Measurements from ENCODE around the gene YWHAH.

YWHAH gene

DNA sequence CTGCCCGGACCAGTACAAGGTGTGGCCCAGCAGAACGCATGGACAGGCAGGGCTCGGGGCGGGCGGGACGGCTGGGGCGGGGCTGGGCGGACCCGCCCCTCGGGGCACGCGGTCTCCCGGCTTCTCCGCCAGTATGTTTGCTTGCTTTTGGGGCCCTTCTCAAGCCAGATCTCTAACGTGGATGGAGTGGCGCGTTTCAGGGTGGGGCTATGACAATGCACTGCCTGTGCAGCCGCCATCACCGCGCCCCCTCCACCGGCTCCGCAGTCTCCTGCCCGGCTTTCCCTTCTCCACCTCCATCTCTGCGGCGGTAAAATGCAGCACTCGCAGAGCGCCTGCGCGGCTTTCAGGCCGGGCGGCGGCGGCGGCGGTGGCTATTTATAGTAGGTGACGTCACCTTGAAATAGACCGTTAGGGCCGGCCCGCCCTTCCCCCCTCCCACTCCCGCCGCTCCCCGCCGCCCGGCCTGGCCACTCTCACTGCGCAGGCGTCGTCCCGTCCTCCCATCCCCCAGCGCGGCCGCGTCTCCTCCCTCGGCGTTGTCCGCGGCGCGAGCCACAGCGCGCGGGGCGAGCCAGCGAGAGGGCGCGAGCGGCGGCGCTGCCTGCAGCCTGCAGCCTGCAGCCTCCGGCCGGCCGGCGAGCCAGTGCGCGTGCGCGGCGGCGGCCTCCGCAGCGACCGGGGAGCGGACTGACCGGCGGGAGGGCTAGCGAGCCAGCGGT, at the start of gene YWHAH:
Gene YWHAH (plus strand): TSS at position 558 of the 722 bp plus-strand sequence. CDS start 199 bp downstream, outside the sequence.
- DNase-seq (ENCODE audit: low read depth, low spot score), result peak; percentile 73

DNA sequence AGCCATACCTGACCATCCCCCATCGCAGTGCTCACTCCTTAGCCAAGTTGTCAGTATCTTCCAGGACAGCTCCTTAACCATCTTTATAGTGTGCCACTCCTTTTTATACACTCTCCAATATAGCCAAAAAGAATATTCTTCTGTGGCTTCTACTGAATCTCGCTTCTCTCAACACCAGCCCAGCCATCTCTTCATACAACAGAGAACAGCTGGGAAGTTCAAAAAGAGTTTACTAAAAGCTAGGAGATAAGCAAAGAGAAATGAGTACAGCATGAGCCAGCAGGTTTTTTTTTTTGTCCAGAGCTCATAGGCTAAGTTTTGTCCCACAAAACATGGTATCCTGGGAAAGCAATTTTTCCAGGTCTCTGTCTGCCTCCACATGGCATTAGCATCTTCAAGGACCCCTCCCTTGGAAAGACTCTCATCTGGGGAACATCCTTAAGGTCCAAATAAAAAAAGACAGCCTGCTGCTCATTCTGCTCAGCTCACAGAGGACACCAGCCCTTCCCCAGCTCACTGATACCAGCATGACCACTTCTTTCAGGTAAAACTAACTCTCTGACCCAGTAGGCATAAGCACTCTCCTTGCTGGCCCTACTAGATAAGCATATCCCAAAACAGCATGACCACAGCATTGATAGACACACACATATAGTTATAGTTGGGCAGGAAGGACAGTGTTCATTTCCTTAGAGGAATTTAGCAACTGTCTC, 48.8 kb upstream of the YWHAH start:
- DNase-seq (ENCODE audit: low read depth, low spot score), result no peak

DNA sequence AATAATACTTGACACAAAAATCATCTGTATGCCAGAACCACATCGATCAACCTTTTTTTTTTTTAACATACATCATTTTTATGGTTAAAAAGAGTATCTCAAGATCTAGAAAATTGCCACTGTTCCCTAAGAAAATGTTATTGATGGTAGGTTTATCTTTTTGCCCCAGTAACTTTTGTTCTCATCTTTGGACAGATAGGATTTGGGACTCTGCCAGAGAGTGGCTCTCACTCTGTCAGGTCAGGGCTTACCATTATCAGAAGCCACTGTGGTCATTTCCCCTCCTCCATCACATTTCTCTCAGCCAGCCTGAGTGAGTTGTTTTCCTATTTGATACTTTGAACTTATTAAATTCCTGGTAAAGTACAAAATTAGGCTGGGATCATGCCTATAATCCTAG, 47.9 kb upstream of the YWHAH start:
- DNase-seq (ENCODE audit: low read depth, low spot score), result no peak

DNA sequence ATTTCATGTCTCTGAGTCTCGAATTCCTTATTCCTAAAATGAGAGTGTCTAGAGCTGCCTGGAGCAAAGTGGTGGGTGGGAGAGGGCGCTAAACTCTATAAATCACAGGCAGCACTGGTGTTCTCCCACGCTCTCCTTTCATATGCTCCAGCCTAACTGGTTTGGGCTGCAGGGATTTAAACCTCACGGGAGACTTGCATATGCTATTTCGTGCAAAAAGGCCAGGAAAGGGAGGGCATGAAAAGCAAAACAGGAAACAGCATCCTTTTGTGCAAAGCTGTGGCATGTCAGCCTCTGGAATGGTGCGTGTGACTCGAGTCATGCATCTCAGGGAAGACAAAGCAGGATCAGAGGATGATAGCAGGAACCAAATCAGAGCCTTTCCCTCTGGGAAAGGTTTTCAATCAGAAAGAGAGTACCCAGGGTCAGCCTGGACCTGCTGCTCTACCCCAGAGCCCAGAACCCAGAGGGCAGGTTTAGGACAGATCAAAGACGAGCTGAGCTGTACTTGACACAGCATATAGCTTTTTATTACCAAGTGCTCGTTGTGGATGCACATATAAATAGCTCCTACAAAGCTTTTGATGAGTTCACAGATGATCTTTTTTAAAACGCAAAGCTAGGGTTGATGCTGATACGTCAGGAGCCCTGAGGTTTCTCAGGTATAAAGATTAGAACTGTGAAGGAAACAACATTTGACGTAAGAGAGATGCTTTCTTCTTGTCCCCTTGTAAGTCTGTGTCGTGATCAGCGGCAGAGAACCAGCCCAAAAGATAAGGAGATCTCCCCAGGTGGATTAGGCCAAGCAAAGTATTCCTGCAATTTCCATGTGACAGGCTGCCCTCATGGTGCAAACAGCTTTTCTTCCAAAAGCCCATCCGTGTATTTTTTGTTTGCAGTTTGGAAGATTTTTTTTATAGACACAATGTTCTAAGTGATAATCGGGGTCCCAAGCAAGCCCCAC, 46.2 kb upstream of the YWHAH start:
- no peak for DNase-seq (ENCODE audit: low read depth, low spot score)

DNA sequence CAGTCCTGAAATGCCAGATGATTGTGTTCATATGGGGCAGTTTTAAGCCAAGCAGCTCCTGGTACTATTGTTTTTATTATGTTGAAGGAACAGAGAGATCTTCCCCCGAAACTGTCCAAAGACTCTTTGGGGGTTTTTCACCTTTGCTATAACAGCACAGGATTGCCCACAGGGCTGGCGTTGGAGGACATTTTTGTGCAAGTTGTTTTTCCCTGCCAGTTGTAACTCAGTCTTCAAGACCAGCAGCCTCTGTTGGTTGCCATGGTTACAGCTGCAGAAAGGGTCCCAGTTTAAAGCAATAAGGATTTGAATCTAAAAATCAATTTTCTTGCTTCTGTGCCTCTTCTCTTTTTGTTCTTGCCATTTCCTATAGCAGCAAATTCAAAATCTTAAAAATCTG, 45.4 kb upstream of the YWHAH start:
- no peak for DNase-seq (ENCODE audit: low read depth, low spot score)

DNA sequence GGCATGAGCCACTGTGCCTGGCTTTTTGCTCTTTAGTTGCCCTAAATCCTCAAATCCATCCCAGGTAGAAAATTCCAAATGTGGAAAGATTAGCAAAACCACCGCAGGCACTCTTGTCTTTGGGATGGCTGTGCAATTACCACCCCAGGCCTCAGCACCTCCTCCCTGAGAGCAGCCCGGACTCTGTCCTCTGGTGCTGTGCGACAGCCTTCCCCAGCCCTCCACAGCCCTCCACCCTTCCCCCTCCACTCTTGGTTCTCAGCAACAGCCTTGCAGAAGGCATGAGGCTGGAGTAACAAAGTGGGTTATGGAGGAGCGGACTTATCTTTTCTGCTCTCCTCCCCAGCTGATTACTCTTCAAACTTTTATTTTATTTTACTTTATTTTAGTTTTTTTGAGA, 44.7 kb upstream of the YWHAH start:
- DNase-seq (ENCODE audit: low read depth, low spot score), result no peak

DNA sequence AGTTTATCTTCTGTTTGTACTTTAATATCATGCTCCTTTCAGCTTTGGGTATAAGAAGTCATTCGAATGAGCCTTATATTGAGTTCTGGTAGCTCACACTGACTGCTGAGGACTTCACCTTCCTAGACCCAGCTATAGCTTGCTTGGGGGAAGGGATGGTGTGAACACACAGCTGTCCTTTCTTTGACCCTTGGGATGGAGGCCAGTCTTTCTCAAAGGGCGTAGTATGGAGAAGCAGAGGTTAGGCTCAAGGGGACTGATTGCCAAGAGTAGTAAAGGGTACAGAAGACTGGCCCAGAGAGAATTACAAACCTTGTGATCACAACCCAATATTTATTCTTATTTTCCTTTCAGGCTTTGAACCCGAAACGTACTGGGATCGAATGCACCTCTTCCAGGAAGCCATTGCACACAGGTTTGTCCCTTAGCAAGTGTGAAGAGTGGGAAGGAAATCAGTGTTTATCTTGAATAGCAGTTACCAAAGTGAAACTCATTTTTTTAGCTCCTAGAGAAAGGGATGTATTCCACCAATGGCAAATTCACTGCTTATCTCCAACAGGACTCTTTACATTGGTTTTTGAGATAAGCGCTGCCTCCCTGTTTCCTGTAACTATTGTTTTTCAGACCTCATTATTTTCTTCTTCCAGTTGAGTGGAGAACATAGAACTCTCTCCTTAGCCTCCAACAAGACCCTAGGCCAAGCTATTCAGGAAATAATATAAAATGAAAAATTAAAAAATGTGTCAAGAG, 42.8 kb upstream of the YWHAH start:
- no peak for DNase-seq (ENCODE audit: low read depth, low spot score)

DNA sequence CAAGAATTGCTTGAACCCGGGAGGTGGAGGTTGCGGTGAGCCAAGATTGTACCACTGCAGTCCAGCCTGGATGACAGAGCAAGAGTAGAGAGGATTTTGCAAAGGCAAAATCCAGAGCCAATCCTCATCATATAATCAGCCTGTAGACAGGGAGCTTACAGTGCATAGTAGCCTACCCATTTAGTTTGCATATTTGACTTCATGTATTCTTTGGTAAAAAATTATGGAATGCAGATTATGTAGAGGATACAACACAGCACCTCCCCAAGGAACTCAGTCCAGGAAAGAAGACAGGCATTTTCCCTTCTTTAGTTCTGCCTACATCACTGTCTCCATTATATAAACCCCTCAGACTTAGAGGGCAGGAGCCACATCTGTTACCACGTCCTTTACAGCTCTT, 39.7 kb upstream of the YWHAH start:
- DNase-seq (ENCODE audit: low read depth, low spot score), result no peak

DNA sequence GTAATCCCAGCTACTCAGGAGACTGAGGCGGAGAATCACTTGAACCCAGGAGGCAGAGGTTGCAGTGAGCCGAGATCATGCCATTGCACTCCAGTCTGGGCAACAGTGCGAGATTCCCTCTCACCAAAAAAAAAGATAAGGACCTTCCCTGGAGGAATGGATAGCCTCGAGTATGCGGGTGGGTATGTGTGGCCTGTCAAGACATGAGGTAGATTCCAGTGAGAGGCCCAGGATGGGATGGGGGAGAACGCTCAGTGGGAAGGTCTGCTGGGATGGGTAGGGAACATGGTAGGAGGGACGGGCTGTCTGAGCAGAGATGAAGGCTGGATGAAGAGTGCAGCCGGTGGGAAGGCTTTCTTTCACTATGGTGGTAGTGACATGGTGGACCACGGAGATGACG, 39.0 kb upstream of the YWHAH start:
- DNase-seq (ENCODE audit: low read depth, low spot score), result no peak

DNA sequence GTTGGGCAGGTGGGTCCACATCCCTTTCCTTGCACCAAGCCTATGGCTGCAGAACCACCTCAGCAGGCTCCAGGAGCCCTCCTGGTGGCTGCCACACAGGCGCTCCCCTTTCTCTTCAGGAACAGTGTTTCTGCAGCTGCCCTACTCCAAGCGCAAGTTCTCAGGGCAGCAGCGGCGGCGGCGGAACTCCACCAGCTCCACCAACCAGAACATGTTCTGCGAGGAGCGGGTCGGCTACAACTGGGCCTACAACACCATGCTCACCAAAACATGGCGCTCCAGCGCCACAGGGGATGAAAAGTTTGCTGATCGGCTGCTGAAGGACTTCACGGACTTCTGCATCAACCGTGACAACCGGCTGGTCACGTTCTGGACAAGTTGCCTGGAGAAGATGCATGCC, 38.2 kb upstream of the YWHAH start:
- no peak for DNase-seq (ENCODE audit: low read depth, low spot score)

DNA sequence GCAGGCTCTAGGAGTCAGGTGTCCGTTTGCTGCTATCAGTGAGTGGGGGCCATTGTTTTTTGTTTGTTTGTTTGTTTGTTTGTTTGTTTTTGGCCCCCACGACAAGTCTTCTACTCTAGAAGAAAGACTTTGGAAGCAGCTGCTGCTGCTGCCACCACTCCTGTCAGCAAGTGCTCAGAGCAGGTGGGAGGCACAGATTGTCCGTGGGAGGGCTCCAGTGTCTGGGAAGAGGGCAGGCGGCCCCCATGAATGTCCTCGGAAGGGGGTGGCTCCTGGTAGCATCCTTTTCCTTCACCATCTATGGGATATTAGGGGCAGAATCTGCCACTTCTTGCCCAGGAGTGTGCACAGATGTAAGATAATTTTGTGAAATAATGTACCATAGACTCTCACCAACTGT, 37.8 kb upstream of the YWHAH start:
- DNase-seq (ENCODE audit: low read depth, low spot score), result no peak

DNA sequence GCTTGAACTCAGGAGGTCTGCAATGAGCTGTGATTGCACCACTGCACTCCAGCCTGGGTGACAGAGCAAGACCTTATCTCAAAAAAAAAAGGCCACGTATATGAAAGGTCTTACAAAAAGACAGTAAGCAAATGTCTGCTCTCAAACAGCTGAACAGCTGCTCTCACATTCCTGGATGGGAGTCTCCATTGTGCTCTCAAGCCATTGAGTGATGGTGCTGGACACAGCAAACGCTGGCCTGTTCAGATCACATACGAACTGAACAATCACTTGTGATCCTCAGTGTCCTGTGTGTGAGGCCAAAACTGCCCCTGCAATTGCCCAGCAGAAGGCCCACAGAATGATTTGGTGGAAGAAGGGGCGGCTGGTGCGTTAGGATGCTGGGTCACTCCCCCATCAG, 34.4 kb upstream of the YWHAH start:
- DNase-seq (ENCODE audit: low read depth, low spot score), result no peak

DNA sequence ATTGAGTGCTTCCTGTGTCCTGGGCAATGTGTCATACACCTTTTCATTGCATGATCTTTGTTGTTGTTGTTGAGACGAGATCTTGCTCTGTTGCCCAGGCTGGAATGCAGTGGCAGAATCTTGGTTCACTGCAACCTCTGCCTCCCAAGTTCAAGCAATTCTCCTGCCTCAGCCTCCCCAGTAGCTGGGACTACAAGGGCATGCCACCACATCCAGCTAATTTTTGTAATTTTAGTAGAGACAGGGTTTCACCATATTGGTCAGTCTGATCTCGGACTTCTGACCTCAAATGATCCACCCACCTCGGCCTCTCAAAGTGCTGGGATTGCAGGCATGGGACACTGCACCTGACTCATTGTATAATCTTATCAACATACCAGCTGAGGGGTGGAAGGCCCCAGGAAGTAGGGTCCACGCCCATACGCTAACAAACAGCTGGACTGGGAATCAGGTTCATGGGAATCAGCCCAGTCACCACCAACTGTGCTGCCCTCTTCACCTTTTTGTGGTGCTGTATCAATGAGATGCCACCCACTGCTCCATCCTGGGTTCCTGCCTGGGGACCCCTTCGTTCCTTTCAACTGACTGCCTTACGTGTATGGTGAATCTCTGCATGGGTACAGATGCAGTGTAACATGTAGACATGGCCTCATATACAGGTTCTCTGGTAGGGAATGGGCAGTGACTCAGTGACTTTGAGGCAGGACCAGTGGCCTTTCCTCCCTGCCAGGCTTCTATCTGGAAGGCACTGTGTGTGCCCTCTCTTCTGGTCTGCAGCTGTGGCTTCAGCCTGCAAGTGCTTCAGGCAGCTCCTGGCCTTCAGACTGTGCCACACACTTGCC, 32.5 kb upstream of the YWHAH start:
- DNase-seq (ENCODE audit: low read depth, low spot score), result no peak

DNA sequence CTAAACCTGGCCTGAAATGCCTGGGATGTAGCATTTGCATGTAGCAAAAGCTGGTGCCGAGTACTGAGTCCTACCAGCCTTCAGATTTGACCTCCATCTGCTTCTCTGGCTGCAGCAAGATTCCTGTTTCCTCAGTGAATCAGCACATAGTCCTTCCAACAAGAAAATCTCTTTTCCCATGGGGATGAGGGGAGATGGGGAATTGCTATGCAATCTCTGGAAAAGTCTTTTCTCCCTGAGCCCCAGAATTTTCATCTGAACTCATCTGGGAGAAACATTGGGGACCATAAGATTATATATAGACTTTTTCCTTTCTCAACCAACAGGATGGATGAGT, 32.0 kb upstream of the YWHAH start:
- DNase-seq (ENCODE audit: low read depth, low spot score), result no peak

DNA sequence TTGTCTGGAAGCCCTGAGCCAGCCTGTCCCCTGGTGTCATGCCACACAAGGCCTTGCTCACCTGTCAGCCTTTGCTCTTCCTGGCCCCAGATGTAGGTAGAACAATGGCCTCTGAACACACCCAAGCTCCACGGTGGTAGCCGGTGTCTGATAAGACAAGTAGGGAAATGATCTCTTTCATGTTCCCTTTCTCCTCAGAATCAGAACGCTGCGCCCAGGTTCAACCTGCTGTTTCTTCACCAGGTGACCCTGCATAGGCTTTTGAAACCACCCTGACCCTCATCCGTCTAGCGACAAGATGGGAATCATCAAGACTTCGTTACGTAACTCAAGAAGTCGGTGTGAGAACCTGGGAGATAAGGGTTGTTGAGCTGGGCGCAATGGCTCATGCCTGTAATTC, 28.7 kb upstream of the YWHAH start:
- DNase-seq (ENCODE audit: low read depth, low spot score), result no peak

DNA sequence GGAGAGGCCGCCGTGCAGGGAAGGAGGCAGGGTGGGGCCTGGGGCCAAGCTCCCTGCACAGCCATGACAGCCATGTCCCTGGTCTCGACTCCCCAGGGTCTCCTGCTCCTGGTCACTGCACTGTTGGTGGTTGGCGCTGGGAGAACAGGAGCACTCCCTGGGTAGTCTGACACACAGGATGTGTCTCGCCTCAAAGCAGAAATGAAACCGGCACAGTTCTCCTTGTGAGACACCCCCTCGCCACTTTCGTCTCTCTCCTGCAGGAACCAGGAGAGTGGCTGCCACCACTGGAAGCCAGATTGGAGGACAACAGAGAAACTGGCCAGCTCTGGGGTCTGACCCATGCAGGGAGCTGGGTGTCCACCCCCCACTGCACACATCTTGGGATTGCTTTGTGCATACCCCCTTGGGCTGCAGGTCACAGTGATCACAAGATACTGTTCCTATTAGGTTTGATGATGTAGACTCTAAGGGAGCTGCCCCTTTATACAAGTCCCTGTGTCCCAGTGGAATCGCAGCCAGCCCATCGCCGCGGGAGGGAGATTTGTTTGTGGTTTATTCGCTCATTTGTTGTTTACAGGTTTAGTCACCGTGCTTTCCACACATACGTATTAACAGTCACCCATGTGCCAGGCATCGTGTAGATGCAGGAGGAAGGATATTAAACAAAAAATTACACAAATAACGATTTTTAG, 27.0 kb upstream of the YWHAH start:
- no peak for DNase-seq (ENCODE audit: low read depth, low spot score)

DNA sequence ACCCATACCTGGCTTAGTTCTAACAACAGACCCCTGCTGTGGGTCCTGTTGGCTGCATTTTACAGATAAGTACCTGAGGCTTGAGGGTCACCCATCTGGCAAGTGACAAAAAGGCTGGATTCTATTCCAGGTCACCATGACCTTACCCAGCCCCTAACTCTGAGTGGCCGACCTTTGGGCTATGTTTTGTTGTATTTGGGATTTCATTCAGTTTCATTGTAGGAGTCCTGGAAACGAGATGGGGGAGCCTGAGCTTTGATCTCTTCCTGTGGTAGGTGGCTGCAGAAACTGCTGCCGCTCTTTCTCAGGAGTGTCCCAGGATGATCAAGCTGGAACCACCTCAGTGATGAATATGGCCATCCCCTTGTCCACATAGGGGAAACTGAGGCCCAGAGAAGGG, 24.6 kb upstream of the YWHAH start:
- DNase-seq (ENCODE audit: low read depth, low spot score), result no peak

DNA sequence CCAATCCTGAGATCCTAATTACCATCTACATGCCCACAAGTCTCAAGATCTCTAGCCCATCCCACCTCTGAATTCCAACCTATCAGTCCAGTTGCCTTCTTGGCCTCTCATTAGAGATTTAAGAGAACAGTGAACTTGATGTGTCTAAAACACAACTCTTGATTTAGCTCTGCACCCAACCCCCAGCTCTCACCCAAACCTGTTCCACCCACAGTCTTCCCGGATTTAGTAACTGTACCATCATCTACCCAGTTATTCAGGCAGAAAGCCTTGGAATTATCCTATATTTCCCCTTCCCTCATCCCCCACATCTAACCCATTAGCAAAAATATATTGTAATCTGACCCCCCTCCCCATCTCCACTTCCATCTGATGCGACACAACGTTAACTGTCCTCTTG, 24.0 kb upstream of the YWHAH start:
- DNase-seq (ENCODE audit: low read depth, low spot score), result no peak

DNA sequence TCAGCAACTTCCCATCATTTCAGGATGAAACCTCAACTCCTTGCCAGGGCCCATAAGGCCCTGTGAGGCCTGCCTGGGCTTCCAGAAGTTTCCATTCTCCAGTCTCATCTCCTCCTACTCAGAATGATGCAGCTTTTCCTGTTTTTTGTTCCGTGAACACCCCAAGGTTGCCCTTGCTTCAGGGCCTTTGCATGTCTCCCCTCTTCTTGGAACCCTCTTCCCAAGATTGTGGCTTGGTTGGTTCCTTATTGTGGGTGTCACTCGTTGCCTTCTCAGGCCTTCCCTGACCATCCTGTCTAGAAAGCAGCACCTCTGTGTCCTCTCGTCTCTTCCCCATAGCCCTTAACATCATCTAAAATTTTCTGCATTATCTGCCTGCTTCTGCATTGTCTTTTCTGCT, 23.2 kb upstream of the YWHAH start:
- DNase-seq (ENCODE audit: low read depth, low spot score), result no peak

DNA sequence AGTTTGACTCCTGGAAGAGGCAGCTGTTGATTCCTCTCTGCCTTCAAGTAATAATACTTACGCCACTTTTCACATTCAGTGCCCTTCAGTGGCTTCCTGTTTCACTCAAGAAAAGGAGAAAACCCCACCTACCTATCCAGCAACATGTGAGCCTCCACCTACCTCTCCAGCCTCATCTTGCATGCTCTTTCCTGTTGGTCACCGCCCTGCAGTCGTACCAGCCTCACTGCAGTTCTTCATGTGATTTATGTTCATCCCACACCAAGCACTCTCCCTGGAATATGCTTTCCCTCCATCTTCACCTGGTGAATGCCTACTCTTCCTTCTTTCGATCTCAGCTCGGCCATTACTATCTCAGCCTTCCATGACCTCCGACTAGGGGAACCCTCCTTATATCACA, 21.8 kb upstream of the YWHAH start:
- no peak for DNase-seq (ENCODE audit: low read depth, low spot score)
